HG03039 (cell line): Measurements from ENCODE around the gene CREM.
"Not testable (repeated sequence)": the region's sequence is repeated elsewhere in the genome, so short reads cannot be mapped to it uniquely, and the experiment has no call there.

ENCODE experiments used
- ATAC-seq: cut with Tn5 transposase; IDR thresholded peaks from one replicate; pipeline ENCODE4 v1.9.1; 2021; ENCODE audit warnings: mild to moderate bottlenecking, moderate library complexity; ENCODE audit not compliant: unreplicated experiment

Gene CREM

GRCh38 chr10:35126530-35127288 lies at the start of gene CREM:
CREM (plus strand) TSS chr10:35126846; CDS start chr10:35137836, 10,990 bp downstream.
- peak; percentile 78 for ATAC-seq

GRCh38 chr10:35079265-35079664 lies 47.4 kb upstream of the CREM start:
- no peak for ATAC-seq

GRCh38 chr10:35079763-35080162 lies 46.9 kb upstream of the CREM start:
- ATAC-seq, result no peak

GRCh38 chr10:35080261-35080660 lies 46.4 kb upstream of the CREM start:
- not testable (repeated sequence) for ATAC-seq

GRCh38 chr10:35083242-35083641 lies 43.4 kb upstream of the CREM start:
- ATAC-seq, result no peak

- peak; percentile 29 for ATAC-seq
Measured at GRCh38 chr10:35089611-35090161, 37.0 kb upstream of the CREM start.

- ATAC-seq, result peak; percentile 91
Measured at GRCh38 chr10:35090162-35090954, 36.3 kb upstream of the CREM start, which contains the start of gene CUL2. CUL2 (minus strand) TSS chr10:35090341; CDS start chr10:35071317, 19,024 bp downstream.

GRCh38 chr10:35091994-35092790 lies 34.5 kb upstream of the CREM start:
- no peak for ATAC-seq

- no peak for ATAC-seq
Measured at GRCh38 chr10:35092851-35093250, 33.8 kb upstream of the CREM start.

GRCh38 chr10:35096312-35096711 lies 30.3 kb upstream of the CREM start:
- ATAC-seq, result no peak

- ATAC-seq, result no peak
Measured at GRCh38 chr10:35097510-35097909, 29.1 kb upstream of the CREM start.

- ATAC-seq, result no peak
Measured at GRCh38 chr10:35103882-35104281, 22.8 kb upstream of the CREM start.

- no peak for ATAC-seq
Measured at GRCh38 chr10:35112571-35112970, 14.1 kb upstream of the CREM start.

GRCh38 chr10:35119378-35119777 lies 7.3 kb upstream of the CREM start:
- no peak for ATAC-seq

- no peak for ATAC-seq
Measured at GRCh38 chr10:35124540-35124939, 2.1 kb upstream of the CREM start.

- ATAC-seq, result no peak
Measured at GRCh38 chr10:35126062-35126529, 550 bp upstream of the CREM start.

- peak; percentile 13 for ATAC-seq
Measured at GRCh38 chr10:35127289-35127891, 744 bp downstream of the CREM start.

GRCh38 chr10:35129185-35129674 lies 2.6 kb downstream of the CREM start:
- no peak for ATAC-seq

- no peak for ATAC-seq
Measured at GRCh38 chr10:35130663-35131062, 4.0 kb downstream of the CREM start.

- no peak for ATAC-seq
Measured at GRCh38 chr10:35132727-35133126, 6.1 kb downstream of the CREM start.
